NCI-H1694 (cell line): Measurements from ENCODE around the gene RGS13.

Experiments used
- DNase-seq: peaks from one replicate; lab custom pipeline; 2025; lab: John Stamatoyannopoulos, UW

Gene RGS13

GRCh38 chr1:192635939-192636338 lies at the start of gene RGS13:
Gene RGS13 (plus strand): TSS chr1:192636147. CDS start chr1:192644335, 8,188 bp downstream.
- DNase-seq, result no peak

- DNase-seq, result no peak
Measured at GRCh38 chr1:192587386-192588266, 48.3 kb upstream of the RGS13 start.

- DNase-seq, result no peak
Measured at GRCh38 chr1:192588546-192588945, 47.4 kb upstream of the RGS13 start.

- DNase-seq, result no peak
Measured at GRCh38 chr1:192589813-192590212, 46.1 kb upstream of the RGS13 start.

- DNase-seq, result no peak
Measured at GRCh38 chr1:192592517-192592916, 43.4 kb upstream of the RGS13 start.

- DNase-seq, result no peak
Measured at GRCh38 chr1:192592981-192593708, 42.8 kb upstream of the RGS13 start.

GRCh38 chr1:192595299-192595698 lies 40.6 kb upstream of the RGS13 start:
- DNase-seq, result no peak

- no peak for DNase-seq
Measured at GRCh38 chr1:192598589-192598988, 37.4 kb upstream of the RGS13 start.

- no peak for DNase-seq
Measured at GRCh38 chr1:192600275-192600674, 35.7 kb upstream of the RGS13 start.

- no peak for DNase-seq
Measured at GRCh38 chr1:192601143-192601542, 34.8 kb upstream of the RGS13 start.

GRCh38 chr1:192601567-192601966 lies 34.4 kb upstream of the RGS13 start:
- DNase-seq, result no peak

- DNase-seq, result no peak
Measured at GRCh38 chr1:192602757-192603156, 33.2 kb upstream of the RGS13 start.

GRCh38 chr1:192603218-192603787 lies 32.6 kb upstream of the RGS13 start:
- DNase-seq, result no peak

GRCh38 chr1:192604979-192605620 lies 30.8 kb upstream of the RGS13 start:
- no peak for DNase-seq

- DNase-seq, result no peak
Measured at GRCh38 chr1:192608671-192609070, 27.3 kb upstream of the RGS13 start.

GRCh38 chr1:192609110-192610079 lies 26.6 kb upstream of the RGS13 start:
- no peak for DNase-seq

- DNase-seq, result peak; percentile 19
Measured at GRCh38 chr1:192610112-192610889, 25.6 kb upstream of the RGS13 start.

GRCh38 chr1:192615055-192615454 lies 20.9 kb upstream of the RGS13 start:
- no peak for DNase-seq

- no peak for DNase-seq
Measured at GRCh38 chr1:192620071-192620635, 15.8 kb upstream of the RGS13 start.
